T47D (cell line): ENCODE data around the gene CDKAL1.
"Not testable (repeated sequence)": the region's sequence is repeated elsewhere in the genome, so short reads cannot be mapped to it uniquely, and the experiment has no call there.

Source experiments
- DNase-seq, 2 experiments: peaks; one replicate each; pipeline versions ENCODE4 v3.0.0 to v3.0.0-alpha.2; 2011 to 2012; ENCODE audit warnings: low read depth in 1 of 2, low spot score in 1 of 2
- JUND ChIP-seq: IDR thresholded peaks from 2 replicates; pipeline ENCODE4 v1.6.1; 2012; ENCODE audit warnings: low read depth
- in situ Hi-C: cut with HindIII; loops from 2 replicates; pipeline ENCODE4 v1.10.0; 2016; ENCODE audit warnings: low sequenced_read_pairs, low pct_unique_long_range_greater_than_20kb

CDKAL1 gene

DNA sequence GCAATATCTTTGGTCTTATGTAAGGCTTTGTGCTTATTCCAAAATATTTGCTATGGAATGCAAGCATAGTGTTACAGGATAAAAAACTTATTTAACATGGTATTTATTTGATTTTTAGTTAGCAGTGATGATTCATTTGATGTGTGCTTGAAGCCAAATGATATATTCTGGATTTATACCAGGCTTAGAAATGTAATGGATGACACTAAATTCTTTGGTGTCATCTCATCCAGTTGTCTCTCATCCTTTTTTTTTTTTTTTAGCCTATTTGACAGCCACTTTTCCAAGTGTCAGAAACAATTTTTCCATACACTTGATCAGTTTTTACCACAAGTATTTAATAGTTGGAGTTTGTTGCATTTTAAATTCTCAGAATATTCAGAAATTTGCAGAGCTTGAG is 515.3 kb downstream of the CDKAL1 start:
- TF ChIP-seq JUND = no peak
- DNase-seq = no peak
- in situ Hi-C loops = no loop called here

DNA sequence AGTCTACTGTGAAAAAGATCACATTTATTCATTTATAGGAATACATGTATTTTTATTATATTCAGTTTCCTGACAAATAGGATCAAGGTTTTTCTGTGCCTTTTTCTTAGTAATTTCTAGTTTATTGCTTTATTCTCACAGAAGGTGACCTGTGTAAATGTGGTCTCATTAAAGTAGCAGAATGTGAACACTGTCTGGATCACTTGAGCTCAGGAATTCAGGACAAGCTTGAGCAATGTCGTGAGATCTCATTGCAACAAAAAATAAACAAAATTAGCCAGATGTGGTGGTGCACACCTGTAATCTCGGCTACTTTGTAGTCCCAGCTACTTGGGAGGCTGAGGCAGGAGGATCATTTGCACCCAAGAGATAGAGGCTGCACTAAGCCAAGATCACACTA is 516.7 kb downstream of the CDKAL1 start:
- in situ Hi-C loops = no loop called here

DNA sequence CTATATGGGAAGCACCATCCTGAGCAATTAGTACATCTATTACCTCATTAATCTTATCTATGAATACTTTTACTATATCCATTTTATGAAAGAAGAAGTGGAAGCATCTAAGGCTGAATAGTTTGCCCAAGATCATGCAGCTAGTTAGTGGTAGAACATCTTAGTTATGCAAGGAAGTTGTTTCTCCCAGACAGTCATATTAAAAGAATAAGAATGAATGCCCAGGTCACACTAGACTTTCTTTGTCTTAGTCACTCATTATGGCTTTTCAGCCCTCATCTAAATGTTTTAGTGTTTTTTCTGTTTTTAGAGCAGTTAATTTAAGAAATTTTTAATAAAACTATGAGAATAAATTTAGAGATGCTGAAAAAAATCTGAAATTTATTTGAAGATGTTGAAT is 517.5 kb downstream of the CDKAL1 start:
- DNase-seq = no peak
- no peak for TF ChIP-seq JUND
- in situ Hi-C loops = no loop called here

More for the DNA sequence above, 516.7 kb downstream of the CDKAL1 start:
- no peak for TF ChIP-seq JUND
- DNase-seq = no peak

DNA sequence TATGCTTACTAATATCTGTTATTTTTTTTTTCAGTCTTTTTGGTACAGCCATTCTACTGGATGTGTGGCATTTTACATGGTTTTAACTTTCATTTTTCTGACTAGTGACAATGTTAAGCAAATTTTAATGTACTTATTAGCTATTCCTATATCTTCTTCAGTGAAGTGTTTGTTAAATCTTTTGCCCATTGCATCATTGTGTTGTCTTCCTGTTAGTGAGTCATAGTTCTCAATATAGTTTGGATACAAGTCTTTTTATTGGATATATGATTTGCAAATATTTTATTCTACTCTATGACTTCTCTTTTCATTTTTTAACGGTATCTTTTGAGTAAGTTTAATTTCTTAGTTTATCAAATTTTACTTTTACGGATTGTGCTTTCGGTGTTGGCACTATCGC is 519.4 kb downstream of the CDKAL1 start:
- in situ Hi-C loops = no loop called here
- no peak for TF ChIP-seq JUND
- no peak for DNase-seq

DNA sequence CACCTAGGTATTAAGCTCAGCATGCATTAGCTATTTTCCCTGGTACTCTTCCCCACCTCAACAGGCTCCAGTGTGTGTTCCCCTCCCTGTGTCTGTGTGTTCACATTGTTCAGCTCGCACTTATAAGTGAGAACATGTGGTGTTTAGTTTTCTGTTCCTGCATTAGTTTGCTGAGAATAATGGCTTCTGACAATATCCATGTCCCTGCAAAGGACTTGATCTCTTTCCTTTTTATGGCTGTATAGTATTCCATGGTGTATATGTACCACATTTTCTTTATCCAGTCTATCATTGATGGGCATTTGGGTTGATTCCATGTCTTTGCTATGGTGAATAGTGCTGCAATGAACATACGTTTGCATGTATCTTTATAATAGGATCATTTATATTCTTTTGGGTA is 521.2 kb downstream of the CDKAL1 start:
- in situ Hi-C loops, DNase-seq: not testable (repeated sequence)

DNA sequence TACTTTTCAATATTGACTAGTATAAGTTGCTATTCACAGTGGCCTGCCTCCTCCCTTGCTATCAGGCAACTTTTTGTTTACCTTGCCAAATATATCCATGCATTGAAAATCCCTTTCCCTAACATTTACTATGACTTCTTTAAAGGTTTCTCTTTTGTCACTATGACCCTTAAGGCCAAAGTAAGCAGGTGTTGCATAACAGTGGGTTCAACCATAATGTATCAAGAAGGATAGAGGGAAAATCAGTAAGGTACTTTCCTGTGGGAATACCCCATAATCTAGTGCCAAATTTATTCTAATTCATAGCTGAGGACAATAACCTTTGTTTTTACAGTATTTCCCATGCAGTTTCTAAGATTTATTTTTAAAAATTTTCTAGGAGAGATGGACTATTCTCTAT is 527.6 kb downstream of the CDKAL1 start:
- no peak for DNase-seq
- TF ChIP-seq JUND = no peak
- in situ Hi-C loops = no loop called here

DNA sequence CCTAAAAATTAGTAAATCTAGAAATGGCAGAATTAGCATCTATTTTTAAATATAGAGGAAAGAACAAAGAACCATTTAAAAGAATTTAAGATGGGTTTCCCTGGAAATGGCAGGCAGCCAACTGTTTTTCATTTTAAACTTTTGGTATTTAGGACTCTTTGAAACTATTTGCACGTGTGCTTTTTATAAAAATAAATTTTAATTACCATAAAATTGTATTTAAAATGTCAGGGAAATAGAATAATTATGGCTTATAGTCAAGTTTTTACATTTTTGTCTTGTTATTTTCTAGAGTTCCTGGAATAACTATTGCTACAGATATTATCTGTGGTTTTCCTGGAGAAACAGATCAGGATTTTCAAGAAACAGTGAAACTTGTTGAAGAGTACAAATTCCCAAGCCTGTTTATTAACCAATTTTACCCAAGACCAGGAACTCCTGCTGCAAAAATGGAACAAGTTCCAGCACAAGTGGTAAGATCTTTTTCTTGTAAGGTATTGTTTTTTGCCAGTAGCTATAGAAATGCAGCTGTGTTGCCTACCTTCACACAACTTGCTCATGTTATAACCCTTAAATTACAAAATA is 530.6 kb downstream of the CDKAL1 start:
- in situ Hi-C loops = no loop called here
- no peak for TF ChIP-seq JUND
- DNase-seq = no peak

DNA sequence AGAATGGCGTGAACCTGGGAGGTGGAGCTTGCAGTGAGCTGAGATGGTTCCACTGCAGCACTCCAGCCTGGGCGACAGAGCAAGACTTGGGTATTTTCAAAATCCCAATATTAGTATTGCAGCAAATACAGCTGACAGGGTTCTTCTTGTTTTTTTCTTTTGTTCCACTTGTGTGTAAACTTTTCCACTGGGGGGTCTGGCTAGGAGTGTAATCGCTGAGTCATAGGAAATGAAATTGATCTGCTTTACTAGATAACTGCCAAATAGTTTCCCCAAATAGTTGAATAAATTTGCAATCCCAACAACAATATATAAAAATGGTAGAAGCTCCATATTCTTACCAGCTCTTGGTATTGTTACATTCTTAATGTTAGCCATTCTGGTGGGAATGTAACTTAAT is 533.3 kb downstream of the CDKAL1 start:
- no peak for TF ChIP-seq JUND
- DNase-seq = no peak
- in situ Hi-C loops = no loop called here

DNA sequence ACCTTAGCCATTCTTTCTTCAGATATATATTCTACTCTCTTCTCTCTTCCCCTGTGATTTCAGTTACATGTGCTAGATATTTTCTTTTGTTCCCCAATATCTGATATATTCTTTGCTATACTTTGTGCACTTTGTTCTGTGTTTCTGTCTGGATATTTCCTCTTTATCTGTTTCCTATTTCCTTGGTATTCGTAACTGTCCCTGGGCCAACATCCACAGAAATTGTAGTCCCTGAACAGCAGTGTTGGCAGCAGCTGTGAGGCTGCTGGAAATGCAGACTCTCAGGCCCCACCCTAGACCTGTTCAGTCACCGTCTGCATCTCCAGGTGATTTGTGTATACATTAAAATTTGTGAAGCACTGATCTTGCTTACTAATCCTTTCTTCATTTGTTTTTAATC is 536.4 kb downstream of the CDKAL1 start:
- TF ChIP-seq JUND = no peak
- DNase-seq = no peak
- in situ Hi-C loops = no loop called here

DNA sequence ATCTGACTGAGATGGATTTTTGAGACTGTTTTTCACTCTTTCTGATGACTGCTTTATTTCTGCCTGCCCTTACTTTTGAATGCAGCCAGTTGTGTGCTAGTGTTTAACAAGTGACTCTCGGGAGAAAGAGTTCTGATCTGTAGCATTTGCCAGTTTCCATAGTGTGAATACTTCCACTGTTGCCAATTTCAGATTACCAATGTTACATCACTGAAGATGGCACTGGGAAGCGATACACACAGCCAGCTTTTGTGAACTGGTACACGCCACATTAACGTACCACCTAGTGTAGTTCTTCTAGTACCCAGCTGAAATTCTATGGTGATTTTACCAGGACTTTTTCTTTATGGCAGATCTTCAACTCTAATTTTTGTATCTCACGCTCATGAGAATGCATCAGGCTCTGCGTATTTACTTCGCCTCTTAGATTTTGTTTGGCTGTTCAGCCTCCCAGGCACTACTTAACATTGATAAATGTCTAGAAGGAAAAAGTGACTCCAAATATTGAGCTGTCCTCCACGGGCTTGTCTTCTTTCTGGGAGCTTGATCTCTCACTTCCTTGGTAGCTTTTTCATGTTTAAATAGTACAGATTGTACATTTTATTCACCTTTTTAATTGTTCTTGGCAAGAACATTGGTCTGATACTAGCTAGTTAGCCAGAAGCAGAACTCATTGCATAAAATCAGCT is 537.7 kb downstream of the CDKAL1 start:
- no peak for TF ChIP-seq JUND
- in situ Hi-C loops = no loop called here
- no peak for DNase-seq

DNA sequence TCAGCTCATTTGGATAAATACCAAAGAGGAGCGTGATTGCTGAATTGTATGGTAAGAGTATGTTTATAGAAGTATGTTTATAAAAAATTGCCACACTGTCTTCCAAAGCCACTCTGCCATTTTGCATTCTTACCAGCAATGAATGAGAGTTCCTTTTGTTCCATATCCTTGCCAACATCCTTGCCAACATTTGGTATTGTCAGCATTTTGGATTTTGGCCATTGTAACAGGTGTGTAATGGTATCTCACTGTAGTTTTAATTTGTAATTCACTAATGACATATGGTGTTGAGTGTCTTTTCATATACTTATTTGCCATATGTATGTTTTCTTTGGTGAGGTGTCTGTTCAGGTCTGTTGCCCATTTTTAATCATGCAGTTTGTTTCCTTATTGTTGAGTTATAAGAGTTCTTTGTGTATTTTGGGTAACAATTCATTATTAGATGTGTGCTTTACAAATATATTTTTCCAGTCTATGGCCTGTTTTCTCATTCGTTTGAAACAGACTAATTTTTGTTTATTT is 539.1 kb downstream of the CDKAL1 start:
- DNase-seq = no peak
- in situ Hi-C loops = no loop called here
- TF ChIP-seq JUND = no peak

DNA sequence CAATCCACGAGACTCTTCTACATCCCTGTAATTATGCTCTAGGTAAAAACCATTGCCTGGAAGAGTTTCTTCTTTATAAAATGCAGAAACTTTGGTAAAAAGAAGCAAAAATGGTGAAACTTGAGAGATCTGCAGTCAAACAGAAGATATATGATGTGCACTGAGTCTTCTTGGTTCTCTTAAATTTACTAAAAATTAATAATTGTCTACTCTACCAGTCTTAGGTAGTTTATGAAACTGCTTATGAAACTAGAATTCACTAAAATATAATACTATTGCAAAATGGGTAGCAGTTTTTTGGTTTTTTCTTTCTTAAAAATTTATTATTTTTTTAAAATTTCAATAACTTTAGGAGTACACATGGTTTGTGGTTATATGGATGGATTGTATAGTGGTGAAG is 540.2 kb downstream of the CDKAL1 start:
- in situ Hi-C loops = no loop called here
- TF ChIP-seq JUND = no peak
- no peak for DNase-seq

DNA sequence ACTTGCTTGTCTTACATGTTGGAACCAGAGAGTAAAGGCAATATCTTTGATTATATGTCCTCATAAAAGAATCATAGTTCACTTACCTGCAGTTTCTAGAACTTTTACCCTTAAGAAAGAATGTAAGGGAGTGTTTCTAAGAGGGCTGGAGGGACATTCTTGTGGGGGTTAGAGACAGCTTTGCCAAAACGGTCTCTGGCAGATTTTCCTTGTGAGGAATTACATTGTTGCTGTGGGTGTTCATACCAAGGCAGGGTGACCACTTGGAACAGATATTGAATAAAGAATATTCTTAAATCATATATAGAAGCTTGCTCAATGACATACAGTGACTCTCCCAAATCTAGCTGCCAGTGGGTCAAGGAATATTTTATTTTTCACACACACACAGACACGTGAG is 541.7 kb downstream of the CDKAL1 start:
- TF ChIP-seq JUND = no peak
- in situ Hi-C loops = no loop called here
- DNase-seq = no peak

DNA sequence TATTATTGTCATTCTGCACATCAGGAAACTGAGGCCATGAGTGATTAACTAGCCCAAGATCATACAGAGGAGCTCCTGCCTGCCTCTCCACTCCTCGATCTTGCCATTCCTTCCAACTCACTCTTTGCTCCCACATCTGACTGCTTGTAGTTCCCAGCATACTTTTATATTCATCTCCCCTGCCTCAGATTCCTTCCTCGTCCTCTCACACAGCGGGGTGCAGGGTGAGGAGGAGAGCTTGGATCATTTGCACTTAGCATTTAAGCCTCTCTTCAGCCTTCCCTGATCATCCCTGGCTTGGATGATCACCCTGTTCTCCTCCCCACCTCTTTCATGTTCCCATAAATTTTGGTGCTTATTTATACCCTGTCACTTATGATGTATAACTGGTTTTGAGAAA is 544.2 kb downstream of the CDKAL1 start:
- in situ Hi-C loops = no loop called here
- no peak for TF ChIP-seq JUND
- no peak for DNase-seq
